Gastroesophageal sphincter (tissue), 4 donors: Measurements from ENCODE around the gene TTC39C. TPM values are rescaled to one million over a fixed set of nuclear protein-coding genes. Genes with fewer than 3 reads are reported as not detected.

Experiments used
- ATAC-seq: fragments of 150-250 bp; one replicate; pipeline ENCODE4 v1.9.1; 2016; ENCODE audit warnings: mild to moderate bottlenecking, moderate library complexity
- H3K27ac ChIP-seq, 4 donors: fragments of 200-600 bp; sonication (generic) in 3 of 4; 1 replicate in 3 of 4; 2 replicates in 1 of 4; pipeline ENCODE4 v1.5.1; 2016 to 2019
- H3K27me3 ChIP-seq: fragments of 200-600 bp; sonication (generic); one replicate; pipeline ENCODE4 v1.5.1; 2019
- H3K36me3 ChIP-seq, 2 donors: fragments of 200-600 bp; sonication (generic); one replicate each; pipeline ENCODE4 v1.5.1; 2019; ENCODE audit warnings: control low read depth in 1 of 2
- H3K4me1 ChIP-seq, 3 donors: fragments of 200-600 bp; sonication (generic); 1 replicate in 2 of 3; 2 replicates in 1 of 3; pipeline ENCODE4 v1.5.1; 2016 to 2019; ENCODE audit warnings: control low read depth in 2 of 3
- H3K4me3 ChIP-seq, 2 donors: fragments of 200-600 bp; sonication (generic); one replicate each; pipeline ENCODE4 v1.5.1; 2019; ENCODE audit warnings: mild to moderate bottlenecking in 1 of 2, moderate library complexity in 1 of 2
- H3K9me3 ChIP-seq, 3 donors: fragments of 200-600 bp; sonication (generic); one replicate each; pipeline ENCODE4 v1.5.1; 2017 to 2019; ENCODE audit warnings: control low read depth in 2 of 3
- EP300 ChIP-seq: sonication (generic); formaldehyde crosslinking; IDR thresholded peaks from one replicate; pipeline ENCODE4 v1.6.1; 2017; ENCODE audit warnings: antibody characterized with exemption, mild to moderate bottlenecking
- POLR2A ChIP-seq, 2 donors: fragments of 450-650 bp; IDR thresholded peaks; one replicate each; pipeline ENCODE4 v1.6.1; 2017; ENCODE audit warnings: antibody characterized with exemption in 2 of 2, mild to moderate bottlenecking in 2 of 2, moderate library complexity in 1 of 2
- POLR2AphosphoS5 ChIP-seq: sonication (generic); formaldehyde crosslinking; IDR thresholded peaks from one replicate; pipeline ENCODE4 v1.6.1; 2017; ENCODE audit warnings: antibody characterized with exemption
- WGBS, 2 donors: methylation state at CpG; one replicate each; pipeline ENCODE4 v1.1.5; 2018; ENCODE audit warnings: low coverage in 1 of 2; 5-methylcytosine and 5-hydroxymethylcytosine counted together
- total RNA-seq, 4 donors: library from RNA; depleted of rRNA; stranded (reverse); fragments of >200 nt; gene quantifications; one replicate each; pipeline ENCODE4 v1.1.0, GENCODE V29; 2016
- TF ChIP-seq, protein P1 (sequence below), 4 experiments: fragments of 200-600 bp in 2 of 4; fragments of 450-650 bp in 2 of 4; sonication (generic) in 1 of 4; IDR thresholded peaks; one replicate each; pipeline ENCODE4 v1.5.1; 2017 to 2019; ENCODE audit warnings: antibody characterized with exemption in 4 of 4, mild to moderate bottlenecking in 2 of 4, moderate library complexity in 2 of 4

The TTC39C gene
- total RNA-seq, 4 donors from 2014 or later: 20.9 to 37.7 (median 33.6) TPM

DNA sequence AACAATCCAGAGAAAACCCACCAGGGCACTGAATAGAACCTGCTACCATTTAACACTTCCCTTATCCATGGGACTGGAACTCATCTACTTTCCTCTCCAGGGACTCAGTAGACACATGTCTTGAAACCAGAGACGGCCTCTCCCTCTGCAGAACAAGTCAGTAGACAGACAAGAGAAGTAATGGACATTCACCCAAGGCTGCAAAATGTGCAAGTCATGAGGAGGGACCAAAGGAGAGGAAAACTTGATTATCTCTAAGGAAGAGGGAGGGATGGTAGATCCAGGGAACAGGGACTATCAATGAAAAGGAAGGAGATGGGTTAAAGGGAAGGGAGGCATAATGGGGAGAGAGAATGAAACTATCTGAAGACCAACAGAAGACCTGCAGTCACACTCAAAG lies 5.3 kb upstream of the TTC39C start:
- no peak for ATAC-seq
- no peak overlapping the region for H3K4me3 ChIP-seq
- TF ChIP-seq POLR2AphosphoS5 (no peak), POLR2A (IDR thresholded peaks at IDR 0.05) (no peak), EP300 (no peak)
- TF ChIP-seq, protein P1, sequence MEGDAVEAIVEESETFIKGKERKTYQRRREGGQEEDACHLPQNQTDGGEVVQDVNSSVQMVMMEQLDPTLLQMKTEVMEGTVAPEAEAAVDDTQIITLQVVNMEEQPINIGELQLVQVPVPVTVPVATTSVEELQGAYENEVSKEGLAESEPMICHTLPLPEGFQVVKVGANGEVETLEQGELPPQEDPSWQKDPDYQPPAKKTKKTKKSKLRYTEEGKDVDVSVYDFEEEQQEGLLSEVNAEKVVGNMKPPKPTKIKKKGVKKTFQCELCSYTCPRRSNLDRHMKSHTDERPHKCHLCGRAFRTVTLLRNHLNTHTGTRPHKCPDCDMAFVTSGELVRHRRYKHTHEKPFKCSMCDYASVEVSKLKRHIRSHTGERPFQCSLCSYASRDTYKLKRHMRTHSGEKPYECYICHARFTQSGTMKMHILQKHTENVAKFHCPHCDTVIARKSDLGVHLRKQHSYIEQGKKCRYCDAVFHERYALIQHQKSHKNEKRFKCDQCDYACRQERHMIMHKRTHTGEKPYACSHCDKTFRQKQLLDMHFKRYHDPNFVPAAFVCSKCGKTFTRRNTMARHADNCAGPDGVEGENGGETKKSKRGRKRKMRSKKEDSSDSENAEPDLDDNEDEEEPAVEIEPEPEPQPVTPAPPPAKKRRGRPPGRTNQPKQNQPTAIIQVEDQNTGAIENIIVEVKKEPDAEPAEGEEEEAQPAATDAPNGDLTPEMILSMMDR (IDR thresholded peaks at IDR 0.05): no peak
- H3K27me3 ChIP-seq: no peaks in the 10 kb centered on the region
- 75% methylated on average over 1 of the region's 1 CpG; no CpG with 5 or more reads in 1 of the 2 donors for WGBS, 2 donors
- H3K36me3 ChIP-seq: no peaks in the 10 kb centered on the region
- H3K9me3 ChIP-seq: no peaks in the 10 kb centered on the region
- H3K4me1 ChIP-seq: peaks cover 0 to 7% (median 0%) of the 10 kb centered on the region in 3 donors
- H3K27ac ChIP-seq: no peak overlapping the region

DNA sequence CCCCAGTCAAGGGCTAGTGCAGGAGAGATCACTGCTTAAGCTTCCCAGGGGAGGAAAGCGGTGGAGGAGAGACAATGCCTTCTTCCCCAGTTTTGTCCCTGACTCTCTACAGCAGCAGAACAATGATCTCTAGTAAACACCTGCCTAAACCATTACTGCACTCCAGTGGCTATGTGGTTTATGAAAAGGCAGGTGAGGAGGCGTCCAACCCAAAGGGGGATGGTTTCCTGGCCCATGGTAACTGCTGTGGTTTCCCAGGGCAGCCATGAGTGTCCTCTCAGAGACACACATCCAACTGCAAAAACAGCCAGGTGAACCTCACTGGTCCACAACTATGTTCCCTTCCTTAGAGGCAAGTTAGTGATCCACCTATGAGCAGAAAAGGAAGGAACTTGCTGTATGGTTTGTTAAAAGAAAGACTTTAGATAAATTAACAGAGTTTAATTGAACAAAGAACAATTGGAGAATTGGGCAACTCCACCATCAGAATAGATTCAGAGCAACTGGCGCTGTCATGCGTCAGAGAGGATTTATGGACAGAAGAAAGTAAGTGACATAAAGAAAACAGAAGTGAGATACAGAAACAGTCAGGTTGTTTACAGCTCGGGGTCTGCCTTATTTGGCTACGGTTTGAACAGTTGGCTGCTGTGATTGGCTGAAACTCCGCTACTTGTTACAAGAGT lies 4.8 kb upstream of the TTC39C start:
- ATAC-seq: no peak
- Histone ChIP-seq H3K4me3 (no peak overlapping the region), H3K9me3 (no peaks in the 10 kb centered on the region), H3K27me3 (no peaks in the 10 kb centered on the region), H3K36me3 (no peaks in the 10 kb centered on the region), H3K27ac (no peak overlapping the region), H3K4me1 (peaks cover 0 to 7% (median 0%) of the 10 kb centered on the region in 3 donors)
- 65 to 83% methylated on average over 5 to 7 of the region's 7 CpGs for WGBS, 2 donors
- no peak for TF ChIP-seq EP300
- no peak for TF ChIP-seq POLR2A (IDR thresholded peaks at IDR 0.05)
- TF ChIP-seq, protein P1 (IDR thresholded peaks at IDR 0.05): no peak
- no peak for TF ChIP-seq POLR2AphosphoS5

DNA sequence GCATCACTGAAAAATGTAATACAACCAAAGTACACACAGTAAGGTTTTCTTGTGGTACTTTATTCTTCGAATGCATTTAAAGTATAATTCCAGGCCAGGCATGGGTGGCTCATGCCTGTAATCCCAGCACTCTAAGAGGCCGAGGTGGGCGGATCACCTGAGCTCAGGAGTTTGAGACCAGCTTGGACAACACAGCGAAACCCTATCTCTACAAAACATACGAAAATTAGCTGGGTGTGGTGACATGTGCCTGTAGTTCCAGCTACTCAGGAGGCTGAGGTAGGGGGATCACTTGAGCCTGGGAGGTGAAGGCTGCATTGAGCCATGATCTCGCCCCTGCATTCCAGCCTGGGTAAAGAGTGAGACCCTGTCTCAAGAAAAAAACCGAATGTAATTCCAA lies 3.9 kb upstream of the TTC39C start:
- no peak overlapping the region for H3K4me3 ChIP-seq
- ATAC-seq: no peak
- no peaks in the 10 kb centered on the region for H3K9me3 ChIP-seq
- 87 to 88% methylated on average over 3 to 6 of the region's 7 CpGs for WGBS, 2 donors
- H3K27me3 ChIP-seq: no peaks in the 10 kb centered on the region
- no peaks in the 10 kb centered on the region for H3K36me3 ChIP-seq
- TF ChIP-seq POLR2AphosphoS5: no peak
- TF ChIP-seq POLR2A (IDR thresholded peaks at IDR 0.05): no peak
- TF ChIP-seq EP300: no peak
- TF ChIP-seq, protein P1 (IDR thresholded peaks at IDR 0.05): no peak
- no peak overlapping the region for H3K27ac ChIP-seq
- peaks cover 0 to 9% (median 0%) of the 10 kb centered on the region in 3 donors for H3K4me1 ChIP-seq

DNA sequence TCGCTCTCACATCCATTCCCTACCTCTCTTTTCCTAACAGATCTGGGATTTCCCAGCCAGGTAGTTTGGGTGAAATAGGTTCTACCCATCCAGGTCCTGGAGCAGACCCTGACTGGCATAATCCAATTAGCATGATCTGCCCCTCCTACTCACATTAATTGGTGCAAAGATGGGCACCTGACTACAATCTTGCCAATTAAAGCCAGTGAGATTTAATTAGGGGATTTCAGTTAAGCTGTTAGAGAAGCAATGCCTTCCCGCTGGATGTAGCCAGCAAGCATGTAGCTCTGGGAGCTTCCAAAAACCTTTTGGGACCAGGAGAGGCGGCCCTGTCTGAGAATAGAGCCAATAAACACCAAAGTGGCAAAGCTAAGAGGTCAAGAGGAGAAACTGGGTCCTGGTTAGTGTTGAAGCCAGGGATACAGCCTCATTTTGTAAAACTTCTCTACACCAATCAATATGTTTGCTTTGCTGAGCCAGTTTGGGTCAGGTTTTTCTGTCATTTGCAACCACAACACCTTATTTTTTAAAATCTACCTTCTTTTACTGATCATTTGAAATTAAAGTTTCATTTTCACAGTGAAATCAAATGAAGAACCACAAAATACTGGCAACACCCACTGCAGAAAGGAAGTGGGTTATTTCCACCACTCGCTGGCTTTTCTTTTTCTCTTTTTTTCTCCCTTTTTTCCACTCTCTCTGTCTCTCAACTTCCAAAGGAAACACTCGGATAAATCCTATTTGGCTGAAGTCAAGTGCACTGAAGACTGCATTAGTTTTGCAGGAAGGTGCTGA lies 3.2 kb upstream of the TTC39C start:
- TF ChIP-seq, protein P1 (IDR thresholded peaks at IDR 0.05): no peak
- TF ChIP-seq EP300: no peak
- no peak for TF ChIP-seq POLR2A (IDR thresholded peaks at IDR 0.05)
- TF ChIP-seq POLR2AphosphoS5: no peak
- H3K27me3 ChIP-seq: no peaks in the 10 kb centered on the region
- no peaks in the 10 kb centered on the region for H3K36me3 ChIP-seq
- no peak overlapping the region for H3K4me3 ChIP-seq
- no peaks in the 10 kb centered on the region for H3K9me3 ChIP-seq
- 72 to 75% methylated on average over 3 to 5 of the region's 5 CpGs for WGBS, 2 donors
- no peak overlapping the region for H3K27ac ChIP-seq
- ATAC-seq: no peak
- peaks cover 0 to 16% (median 0%) of the 10 kb centered on the region in 3 donors for H3K4me1 ChIP-seq
